ENCODE measurements around the gene HOXA7. TPM values are rescaled to one million over a fixed set of nuclear protein-coding genes. Genes with fewer than 3 reads are reported as not detected.

HOXA7 gene
- total and polyA plus RNA-seq, 2 donors (not counting 1 experiment from before 2014, with no cell fraction given): 0.37 TPM; not detected in 1

DNA sequence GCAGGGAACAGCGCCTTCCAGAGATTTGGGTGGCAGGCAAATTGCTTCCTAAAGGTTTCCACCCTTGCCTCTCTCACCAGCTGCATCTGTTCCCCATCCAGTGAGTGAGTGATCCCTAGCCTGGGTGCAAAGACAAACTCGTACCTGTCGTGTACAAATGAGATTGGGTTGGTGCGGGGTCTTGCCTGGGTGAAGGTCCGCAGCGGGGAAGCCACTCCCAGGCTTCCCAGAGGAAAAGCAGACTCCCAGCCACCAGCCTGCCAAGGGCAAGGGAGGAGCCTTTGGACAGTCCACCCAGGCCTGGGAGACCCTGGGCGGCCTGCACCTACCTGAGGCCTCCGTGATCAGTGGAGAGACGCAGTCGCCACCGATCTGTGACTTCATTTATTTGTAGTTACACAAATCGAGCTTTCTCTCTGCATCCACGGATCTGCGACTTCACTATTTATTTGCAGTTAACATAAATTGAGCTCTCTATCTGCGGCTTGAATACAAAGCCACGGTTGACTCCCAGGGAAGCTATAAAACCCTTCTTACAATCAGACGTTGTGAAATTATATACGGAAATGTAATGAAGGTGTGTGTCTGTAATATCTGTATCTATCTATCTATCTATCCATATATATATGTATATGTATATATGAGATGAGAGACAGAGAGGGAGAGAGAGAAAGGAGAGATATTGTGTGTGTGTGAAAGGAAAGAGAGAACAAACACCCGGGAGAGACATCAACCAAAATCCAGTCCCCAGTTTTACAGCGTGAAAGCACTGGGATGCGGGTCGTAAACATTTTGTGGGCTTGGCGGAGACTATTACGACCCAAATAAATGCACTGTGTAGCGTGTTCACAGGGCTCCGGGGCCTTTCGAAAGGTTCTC is 3.0 kb upstream of the HOXA7 start:
- WGBS (ENCODE audit: insufficient coverage): 29% methylated on average over 23 of the region's 27 CpGs
- Histone ChIP-seq H3K9ac (ENCODE audit: low read length) (peak overlapping the region; percentile 74), H3K4me1 (ENCODE audit: control insufficient read depth in 2 of 2, insufficient read depth in 2 of 2, low read length in 2 of 2) (peaks cover 55 to 60% of the 10 kb centered on the region in 2 donors), H3K4me2 (replicated peaks; ENCODE audit: low read depth, low read length, poor library complexity, severe bottlenecking) (peak overlapping the region; percentile 99), H3K27me3 (replicated peaks in 1 of 4; ENCODE audit: control extremely low read depth in 1 of 4, control insufficient read depth in 3 of 4, insufficient read depth in 4 of 4, low read length in 3 of 4) (peaks cover 1 to 88% (median 77%) of the 10 kb centered on the region in 4 experiments), H3K27ac (ENCODE audit: low read length in 2 of 2) (no peak overlapping the region), H3K9me3 (ENCODE audit: control extremely low read depth in 1 of 3, control insufficient read depth in 2 of 3, insufficient read depth in 1 of 3, low read length in 2 of 3) (peaks cover 0 to 76% (median 16%) of the 10 kb centered on the region in 3 donors), H3K4me3 (ENCODE audit: control extremely low read depth in 1 of 5, extremely low read depth in 1 of 5, insufficient read depth in 1 of 5, low read depth in 2 of 5, low read length in 4 of 5) (peak overlapping the region in 2 of 5 experiments; percentile 62 to 76), H2AFZ (ENCODE audit: insufficient read depth, low read depth, low read length, poor library complexity, severe bottlenecking) (peak overlapping the region; percentile 92), H3K36me3 (replicated peaks in 1 of 2; ENCODE audit: control extremely low read depth in 1 of 2, control insufficient read depth in 1 of 2, extremely low read depth in 1 of 2, insufficient read depth in 2 of 2, low read length in 1 of 2) (no peaks in the 10 kb centered on the region), H3K79me2 (ENCODE audit: control insufficient read depth, insufficient read depth, low read length) (no peaks in the 10 kb centered on the region), H4K20me1 (ENCODE audit: control insufficient read depth, insufficient read depth, low read length, poor library complexity, severe bottlenecking) (no peaks in the 10 kb centered on the region)
- H3K4me1 Mint-ChIP-seq: peaks cover 38% of the 10 kb centered on the region
- ChIA-PET POLR2A (no interaction called here), CTCF (interaction anchor here (0.9 to 1.7 kb wide), 8 partner anchors 8 to 794 kb away, joined by 3 to 10 read pairs (median 4); partner anchors contain the start of gene HOXA10)
- no peaks in the 10 kb centered on the region for H3K9me3 Mint-ChIP-seq (ENCODE audit: insufficient read depth)
- TF ChIP-seq, protein P1, sequence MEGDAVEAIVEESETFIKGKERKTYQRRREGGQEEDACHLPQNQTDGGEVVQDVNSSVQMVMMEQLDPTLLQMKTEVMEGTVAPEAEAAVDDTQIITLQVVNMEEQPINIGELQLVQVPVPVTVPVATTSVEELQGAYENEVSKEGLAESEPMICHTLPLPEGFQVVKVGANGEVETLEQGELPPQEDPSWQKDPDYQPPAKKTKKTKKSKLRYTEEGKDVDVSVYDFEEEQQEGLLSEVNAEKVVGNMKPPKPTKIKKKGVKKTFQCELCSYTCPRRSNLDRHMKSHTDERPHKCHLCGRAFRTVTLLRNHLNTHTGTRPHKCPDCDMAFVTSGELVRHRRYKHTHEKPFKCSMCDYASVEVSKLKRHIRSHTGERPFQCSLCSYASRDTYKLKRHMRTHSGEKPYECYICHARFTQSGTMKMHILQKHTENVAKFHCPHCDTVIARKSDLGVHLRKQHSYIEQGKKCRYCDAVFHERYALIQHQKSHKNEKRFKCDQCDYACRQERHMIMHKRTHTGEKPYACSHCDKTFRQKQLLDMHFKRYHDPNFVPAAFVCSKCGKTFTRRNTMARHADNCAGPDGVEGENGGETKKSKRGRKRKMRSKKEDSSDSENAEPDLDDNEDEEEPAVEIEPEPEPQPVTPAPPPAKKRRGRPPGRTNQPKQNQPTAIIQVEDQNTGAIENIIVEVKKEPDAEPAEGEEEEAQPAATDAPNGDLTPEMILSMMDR (IDR thresholded peaks at IDR 0.05): no peak
- TF ChIP-seq EZH2 (IDR thresholded peaks at IDR 0.05; ENCODE audit: borderline replicate concordance, insufficient read depth, low read depth, low read length, poor library complexity, severe bottlenecking): no peak
- ATAC-seq (ENCODE audit: low read depth) (no peak), DNase-seq (peak; percentile 51)
- H3K27ac Mint-ChIP-seq: no peak overlapping the region
- intact Hi-C loops (cut with micrococcal nuclease): loop anchor here (2.0 to 10.0 kb wide), 4 partner anchors 41 to 1082 kb away; partner anchors contain the start of gene HOXA13
- H3K27me3 Mint-ChIP-seq: peaks cover 74% of the 10 kb centered on the region
- peak overlapping the region; percentile 86 for H3K4me3 Mint-ChIP-seq

Measured in B cell (primary cell).